HG03378 (cell line): ENCODE data around the gene CCDC154.

Experiments
- ATAC-seq: cut with Tn5 transposase; IDR thresholded peaks from one replicate; pipeline ENCODE4 v1.9.1; 2021; ENCODE audit warnings: mild to moderate bottlenecking, moderate library complexity; ENCODE audit not compliant: unreplicated experiment

CCDC154 gene

GRCh38 chr16:1425616-1426370 is 18.6 kb downstream of the CCDC154 start:
- ATAC-seq: no peak

- ATAC-seq: no peak
These were observed 20.3 kb downstream of the CCDC154 start for GRCh38 chr16:1424028-1424427.

- no peak for ATAC-seq
These were observed 22.3 kb downstream of the CCDC154 start for GRCh38 chr16:1422076-1422475.

- peak; percentile 13 for ATAC-seq
These were observed 24.2 kb downstream of the CCDC154 start for GRCh38 chr16:1420111-1420539.

- no peak for ATAC-seq
These were observed 27.8 kb downstream of the CCDC154 start for GRCh38 chr16:1416521-1416941.

- ATAC-seq: no peak
These were observed 29.7 kb downstream of the CCDC154 start, which contains the start of gene UNKL for GRCh38 chr16:1414532-1415260. UNKL (minus strand) TSS chr16:1414704; CDS start chr16:1414691, 13 bp downstream.

GRCh38 chr16:1413684-1414531 is 30.4 kb downstream of the CCDC154 start:
- no peak for ATAC-seq

- ATAC-seq: no peak
These were observed 31.5 kb downstream of the CCDC154 start for GRCh38 chr16:1412847-1413246.

GRCh38 chr16:1408171-1408837 is 36.1 kb downstream of the CCDC154 start:
- peak; percentile 61 for ATAC-seq

GRCh38 chr16:1407753-1408152 is 36.6 kb downstream of the CCDC154 start:
- no peak for ATAC-seq

GRCh38 chr16:1403733-1404132 is 40.6 kb downstream of the CCDC154 start:
- no peak for ATAC-seq

- no peak for ATAC-seq
These were observed 41.3 kb downstream of the CCDC154 start for GRCh38 chr16:1403036-1403435.

GRCh38 chr16:1401758-1402154 is 42.6 kb downstream of the CCDC154 start:
- no peak for ATAC-seq

GRCh38 chr16:1401061-1401757 is 43.1 kb downstream of the CCDC154 start:
- ATAC-seq: no peak

- ATAC-seq: no peak
These were observed 45.4 kb downstream of the CCDC154 start for GRCh38 chr16:1398826-1399581.

GRCh38 chr16:1398351-1398750 is 46.0 kb downstream of the CCDC154 start:
- ATAC-seq: no peak

- ATAC-seq: no peak
These were observed 46.6 kb downstream of the CCDC154 start for GRCh38 chr16:1397779-1398178.

- no peak for ATAC-seq
These were observed 48.8 kb downstream of the CCDC154 start for GRCh38 chr16:1395444-1396031.

GRCh38 chr16:1394367-1394951 is 49.9 kb downstream of the CCDC154 start:
- no peak for ATAC-seq
